Muscle of leg (tissue), 11 donors: ENCODE measurements around the gene SNX25. TPM values are rescaled to one million over a fixed set of nuclear protein-coding genes. Genes with fewer than 3 reads are reported as not detected.
A peak's percentile ranks its signal among the peaks of the same experiment; 100 is the strongest.

Source experiments
- DNase-seq: peaks from one replicate; pipeline ENCODE4 v3.0.0; 2013
- H3K27ac ChIP-seq: one replicate; pipeline ENCODE4 v1.5.1; 2013; ENCODE audit warnings: mild to moderate bottlenecking, low read length, control low read depth
- H3K27me3 ChIP-seq: one replicate; pipeline ENCODE4 v1.6.1; 2013; ENCODE audit warnings: low read length; ENCODE audit not compliant: control insufficient read depth, insufficient read depth
- H3K36me3 ChIP-seq: one replicate; pipeline ENCODE4 v1.6.1; 2013; ENCODE audit warnings: low read length; ENCODE audit not compliant: control insufficient read depth, insufficient read depth
- H3K4me1 ChIP-seq: one replicate; pipeline ENCODE4 v1.6.1; 2013; ENCODE audit warnings: low read length; ENCODE audit not compliant: control insufficient read depth, insufficient read depth
- H3K4me3 ChIP-seq: one replicate; pipeline ENCODE4 v1.5.1; 2013; ENCODE audit warnings: low read length, control low read depth
- H3K9me3 ChIP-seq: replicated peaks from 2 replicates; pipeline ENCODE4 v1.6.1; 2013; ENCODE audit warnings: low read depth, low read length; ENCODE audit not compliant: control insufficient read depth
- WGBS: methylation state at CpG from one replicate; pipeline ENCODE4 v1.1.5; 2013; ENCODE audit warnings: missing lambda C conversion rate; ENCODE audit not compliant: insufficient coverage; 5-methylcytosine and 5-hydroxymethylcytosine counted together
- polyA plus RNA-seq, 8 donors: library from polyadenylated mRNA; unstranded; fragments of 120-200 nt; gene quantifications; one replicate each; pipeline versions ENCODE4 v1.2.1 to v1.2.3, GENCODE V29; 2013; ENCODE audit warnings: inconsistent platforms in 1 of 8, low replicate concordance in 1 of 8; ENCODE audit not compliant: insufficient read length in 8 of 8, insufficient read depth in 1 of 8
- total RNA-seq: library from RNA; stranded (reverse); fragments of 120-200 nt; gene quantifications from one replicate; pipeline ENCODE4 v1.2.4, GENCODE V29; 2013

SNX25 gene
- total and polyA plus RNA-seq, 9 donors = 7.0 to 14.6 (median 8.2) TPM

DNA sequence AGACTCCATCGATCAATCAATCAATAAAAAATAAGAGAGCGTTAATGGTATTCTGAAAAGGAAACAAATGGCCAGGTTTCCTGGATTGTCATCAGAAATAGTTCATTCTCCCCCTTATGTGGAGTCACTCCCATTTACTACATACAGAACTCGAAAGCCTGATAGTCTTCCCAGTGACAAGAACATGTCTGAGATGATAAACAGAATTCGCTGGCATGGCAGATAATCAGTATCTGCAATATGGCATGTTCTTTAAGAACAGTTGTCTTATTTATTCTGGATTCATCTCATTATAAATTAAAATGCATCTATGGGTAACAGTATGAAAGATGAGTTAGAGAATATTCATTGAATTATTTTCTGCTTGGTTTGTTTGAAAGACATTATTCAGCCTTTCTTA, 124.9 kb downstream of the SNX25 start:
- H3K4me3 ChIP-seq = no peak overlapping the region
- peaks cover 3% of the 10 kb centered on the region for H3K9me3 ChIP-seq
- H3K27me3 ChIP-seq = no peaks in the 10 kb centered on the region
- no CpG with 5 or more reads among the region's 4 CpGs for WGBS
- no peaks in the 10 kb centered on the region for H3K36me3 ChIP-seq
- no peak for DNase-seq
- H3K27ac ChIP-seq = no peak overlapping the region
- no peaks in the 10 kb centered on the region for H3K4me1 ChIP-seq

DNA sequence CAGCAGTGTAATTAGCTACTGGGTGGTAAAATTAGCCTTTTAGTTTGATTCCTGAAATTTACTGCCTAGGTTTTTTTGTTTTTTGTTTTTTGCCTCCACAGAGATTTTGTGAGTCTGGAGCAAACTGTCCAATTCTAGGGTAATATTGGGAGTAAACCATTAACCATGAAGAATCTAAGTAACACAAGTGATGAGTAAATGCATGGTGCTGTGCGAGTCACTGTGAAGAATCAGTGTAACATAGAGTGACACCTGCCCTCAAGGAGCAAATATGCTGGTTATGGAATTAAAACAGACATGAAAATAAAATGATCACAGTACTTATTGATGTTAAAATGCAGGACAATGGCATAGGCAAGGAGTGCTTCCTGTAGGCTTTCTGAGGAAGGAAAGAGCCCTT, 126.2 kb downstream of the SNX25 start:
- Histone ChIP-seq H3K27ac (no peak overlapping the region), H3K4me1 (no peaks in the 10 kb centered on the region), H3K4me3 (no peak overlapping the region), H3K9me3 (peaks cover 3% of the 10 kb centered on the region), H3K27me3 (no peaks in the 10 kb centered on the region), H3K36me3 (no peaks in the 10 kb centered on the region)
- no peak for DNase-seq
- 100% methylated on average over 1 of the region's 1 CpG for WGBS

DNA sequence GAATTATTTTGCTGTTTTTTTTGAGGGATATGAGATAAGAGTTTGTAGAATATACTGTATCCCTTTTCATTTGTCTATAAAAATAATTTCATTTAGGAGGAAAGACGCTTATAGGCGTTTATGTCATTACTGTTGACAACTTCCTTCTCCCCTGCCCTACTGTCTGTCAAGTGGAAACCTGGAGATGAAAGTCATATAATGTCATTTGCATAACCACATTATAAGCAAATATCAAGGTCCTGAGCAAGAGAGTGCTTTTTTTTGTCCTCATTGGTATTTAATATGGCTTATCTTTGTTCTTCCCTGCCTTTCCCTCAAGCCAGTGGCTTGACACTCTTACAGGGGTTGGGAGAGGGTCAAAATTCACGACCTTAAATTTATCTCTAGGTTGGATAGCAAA, 130.5 kb downstream of the SNX25 start:
- Histone ChIP-seq H3K27ac (no peak overlapping the region), H3K9me3 (peaks cover 3% of the 10 kb centered on the region), H3K4me3 (no peak overlapping the region), H3K27me3 (no peaks in the 10 kb centered on the region), H3K4me1 (peaks cover 4% of the 10 kb centered on the region), H3K36me3 (peaks cover 3% of the 10 kb centered on the region)
- WGBS = 83% methylated on average over 1 of the region's 3 CpGs
- no peak for DNase-seq

DNA sequence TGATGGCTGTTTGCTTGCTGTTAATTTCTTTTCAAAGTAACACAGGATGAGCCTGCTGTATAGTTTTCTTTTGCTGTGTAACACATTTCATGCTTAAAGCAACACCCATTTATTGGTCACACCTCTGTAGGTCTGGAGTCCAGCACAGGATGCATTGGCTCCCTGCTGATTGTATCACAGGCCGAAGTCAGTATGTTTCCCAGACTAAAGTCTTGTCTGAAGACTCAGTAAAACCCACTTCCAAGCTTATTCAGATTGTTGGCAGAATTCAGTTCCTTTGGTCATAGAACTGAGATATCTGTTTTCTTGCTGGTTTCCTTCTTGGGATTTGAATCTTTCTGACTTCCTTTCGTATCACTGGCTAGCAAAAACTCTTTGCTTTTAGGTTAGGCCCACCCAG, 132.0 kb downstream of the SNX25 start:
- no peak for DNase-seq
- 60% methylated on average over 1 of the region's 2 CpGs for WGBS
- peaks cover 3% of the 10 kb centered on the region for H3K9me3 ChIP-seq

DNA sequence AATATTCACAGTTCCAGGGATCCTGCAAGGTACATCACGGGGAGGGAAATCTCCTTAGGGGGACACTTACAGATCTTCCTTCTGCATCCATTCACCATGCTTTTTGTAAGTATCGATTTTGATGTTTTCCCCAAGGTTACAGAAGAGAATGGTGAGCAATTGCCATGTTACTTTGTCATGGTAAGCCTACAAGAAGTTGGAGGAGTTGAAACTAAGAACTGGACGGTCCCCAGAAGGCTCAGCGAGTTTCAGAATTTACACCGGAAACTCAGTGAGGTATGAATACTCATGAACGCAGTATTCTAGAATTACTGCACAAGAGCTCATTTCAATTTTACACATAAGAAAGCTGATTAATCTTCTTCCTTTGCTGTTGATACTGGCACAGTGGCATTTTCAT, 132.4 kb downstream of the SNX25 start:
- no CpG with 5 or more reads among the region's 6 CpGs for WGBS

More for the DNA sequence above, 132.0 kb downstream of the SNX25 start:
- Histone ChIP-seq H3K4me3 (no peak overlapping the region), H3K36me3 (peaks cover 3% of the 10 kb centered on the region), H3K27ac (no peak overlapping the region), H3K27me3 (no peaks in the 10 kb centered on the region), H3K4me1 (peaks cover 4% of the 10 kb centered on the region)

DNA sequence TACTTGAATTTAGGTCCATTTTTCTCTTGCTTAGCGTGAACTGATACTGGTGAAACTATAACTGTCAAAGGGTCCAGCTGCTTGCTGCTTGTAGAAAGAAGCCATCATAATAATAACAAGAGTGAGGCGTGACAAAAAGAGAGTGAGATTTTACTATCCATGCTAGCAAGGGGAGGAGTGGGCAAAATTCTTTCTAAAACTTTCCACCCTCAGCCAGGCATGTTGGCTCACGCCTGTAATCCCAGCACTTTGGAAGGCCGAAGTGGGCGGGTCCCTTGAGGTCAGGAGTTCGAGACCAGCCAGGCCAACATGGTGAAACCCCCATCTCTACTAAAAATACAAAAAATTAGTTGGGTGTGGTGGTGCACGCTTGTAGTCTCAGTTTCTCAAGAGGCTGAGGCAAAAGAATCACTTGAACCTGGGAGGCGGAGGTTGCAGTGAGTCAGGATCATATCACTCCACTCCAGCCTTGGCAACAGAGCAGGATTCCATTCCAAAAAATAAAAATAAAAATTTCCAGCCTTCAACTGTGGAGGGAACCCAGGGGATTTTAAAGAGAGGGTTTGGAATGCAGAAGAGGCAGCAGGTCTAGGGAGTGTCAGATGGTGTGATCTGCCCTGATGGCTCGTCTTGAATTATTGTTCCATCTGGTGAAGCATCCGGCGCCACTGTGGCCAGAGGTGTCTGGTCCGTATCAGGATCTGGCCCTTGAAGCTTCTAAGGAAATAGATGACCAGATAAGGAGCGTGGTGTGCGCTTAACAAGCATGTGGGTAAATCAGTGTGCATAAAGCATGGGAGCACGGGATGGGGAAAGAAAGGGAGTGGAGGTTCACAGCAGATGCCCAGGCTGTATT, 134.6 kb downstream of the SNX25 start:
- no peaks in the 10 kb centered on the region for H3K27me3 ChIP-seq
- peaks cover 4% of the 10 kb centered on the region for H3K4me1 ChIP-seq
- peak; percentile 32 for DNase-seq
- no peak overlapping the region for H3K4me3 ChIP-seq
- WGBS = 24% methylated on average over 7 of the region's 15 CpGs
- H3K36me3 ChIP-seq = peaks cover 5% of the 10 kb centered on the region
- peak overlapping the region; percentile 29 for H3K27ac ChIP-seq
- H3K9me3 ChIP-seq = no peaks in the 10 kb centered on the region

More for the DNA sequence above, 132.4 kb downstream of the SNX25 start:
- H3K4me1 ChIP-seq = peaks cover 4% of the 10 kb centered on the region
- H3K27me3 ChIP-seq = no peaks in the 10 kb centered on the region
- H3K36me3 ChIP-seq = peaks cover 3% of the 10 kb centered on the region
- no peak for DNase-seq
- no peak overlapping the region for H3K4me3 ChIP-seq
- peaks cover 3% of the 10 kb centered on the region for H3K9me3 ChIP-seq
- no peak overlapping the region for H3K27ac ChIP-seq

DNA sequence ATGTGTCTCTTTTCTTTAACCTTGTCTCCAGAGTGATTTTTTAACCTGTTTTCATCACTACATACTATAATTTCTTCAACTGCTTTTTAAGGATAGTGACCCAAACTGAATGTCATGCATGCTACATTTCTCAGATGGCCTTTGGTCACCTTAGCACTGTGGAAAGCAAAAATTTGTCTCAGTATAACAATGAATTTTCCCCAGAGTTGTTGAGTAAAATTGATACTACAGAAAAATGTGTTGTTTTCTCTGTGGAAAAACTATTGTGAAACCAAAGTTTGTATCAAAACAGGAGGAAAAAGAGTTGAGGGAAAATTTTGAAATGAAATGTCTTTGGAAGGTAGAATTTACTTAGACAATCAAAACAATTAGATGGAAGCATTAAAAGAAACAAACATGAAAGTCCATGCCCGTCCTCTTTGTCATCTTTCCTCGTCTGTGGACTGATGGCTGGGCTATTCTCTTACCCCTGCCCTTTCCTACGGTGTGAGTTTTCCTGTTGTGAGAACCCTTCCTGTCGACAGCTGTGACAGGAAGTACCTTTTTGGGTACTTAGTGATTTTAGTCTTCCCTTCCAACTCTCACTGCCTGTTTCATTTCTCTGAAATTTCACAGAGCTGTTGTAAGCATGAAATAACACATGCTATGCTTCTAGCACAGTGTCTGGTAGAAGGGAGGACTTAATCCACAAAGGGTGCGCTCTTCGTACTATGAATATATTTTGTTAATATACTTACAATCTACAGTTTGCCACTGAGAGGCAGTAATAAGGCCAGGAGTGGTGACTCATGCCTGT, 135.5 kb downstream of the SNX25 start:
- no peak overlapping the region for H3K4me3 ChIP-seq
- no peaks in the 10 kb centered on the region for H3K27me3 ChIP-seq
- no peak for DNase-seq
- H3K9me3 ChIP-seq = no peaks in the 10 kb centered on the region
- peaks cover 4% of the 10 kb centered on the region for H3K4me1 ChIP-seq
- peaks cover 5% of the 10 kb centered on the region for H3K36me3 ChIP-seq
- H3K27ac ChIP-seq = peak overlapping the region; percentile 29
- WGBS = no CpG with 5 or more reads among the region's 6 CpGs

DNA sequence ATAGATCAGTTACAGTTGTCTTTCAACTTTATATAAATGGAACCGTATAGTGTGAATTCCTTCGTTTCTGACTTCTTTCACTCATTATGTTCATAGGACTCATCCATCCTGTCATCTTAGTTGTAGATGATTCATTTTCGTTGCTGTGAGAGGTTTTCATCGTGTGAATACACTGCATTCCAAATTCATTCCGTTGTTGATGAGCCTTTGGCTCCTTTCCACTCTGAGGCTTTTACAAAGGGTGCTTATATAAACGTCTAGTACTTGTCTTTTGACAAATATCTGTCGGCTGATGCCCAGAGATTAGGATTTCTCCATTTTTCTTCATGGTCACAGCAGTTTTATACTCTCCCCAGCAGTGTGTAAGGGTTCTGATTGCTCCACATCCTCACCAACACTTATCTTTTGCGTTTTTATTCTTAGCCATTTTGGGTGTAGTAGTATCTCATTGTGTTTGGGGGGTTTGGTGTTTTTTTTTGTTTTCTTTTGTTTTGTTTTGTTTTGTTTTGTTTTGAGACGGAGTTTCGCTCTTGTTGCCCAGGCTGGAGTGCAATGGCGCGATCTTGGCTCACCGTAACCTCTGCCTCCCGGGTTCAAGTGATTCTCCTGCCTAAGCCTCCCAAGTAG, 137.7 kb downstream of the SNX25 start:
- no peak for DNase-seq
- WGBS = 87% methylated on average over 6 of the region's 14 CpGs
- H3K27ac ChIP-seq = no peak overlapping the region
- H3K36me3 ChIP-seq = peaks cover 7% of the 10 kb centered on the region
- H3K9me3 ChIP-seq = no peaks in the 10 kb centered on the region
- H3K4me1 ChIP-seq = peaks cover 4% of the 10 kb centered on the region
- H3K27me3 ChIP-seq = no peaks in the 10 kb centered on the region
- no peak overlapping the region for H3K4me3 ChIP-seq

DNA sequence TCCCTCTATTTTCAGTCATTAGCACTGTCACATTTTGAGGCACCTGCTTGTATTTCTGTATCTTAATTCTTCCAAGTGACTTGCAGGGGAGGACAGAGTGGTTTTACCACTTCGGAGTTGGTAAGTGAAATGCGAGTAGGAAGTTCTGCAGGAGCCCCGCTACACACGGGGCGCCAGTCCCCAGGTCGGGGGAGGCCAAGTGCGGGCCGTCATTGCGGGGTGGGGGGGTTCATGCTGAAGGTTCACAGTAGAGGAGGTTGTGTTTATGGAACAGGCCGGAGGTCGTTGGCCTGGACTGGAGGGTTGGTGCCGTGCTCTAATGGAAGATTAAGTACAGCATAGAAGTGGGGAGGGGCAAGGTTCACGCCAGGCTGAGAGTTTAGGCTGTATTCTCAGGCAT, 142.3 kb downstream of the SNX25 start:
- H3K9me3 ChIP-seq = no peaks in the 10 kb centered on the region
- H3K4me1 ChIP-seq = no peaks in the 10 kb centered on the region
- no peaks in the 10 kb centered on the region for H3K27me3 ChIP-seq
- DNase-seq = no peak
- peaks cover 11% of the 10 kb centered on the region for H3K36me3 ChIP-seq
- no peak overlapping the region for H3K4me3 ChIP-seq
- 85% methylated on average over 13 of the region's 13 CpGs for WGBS
- no peak overlapping the region for H3K27ac ChIP-seq

DNA sequence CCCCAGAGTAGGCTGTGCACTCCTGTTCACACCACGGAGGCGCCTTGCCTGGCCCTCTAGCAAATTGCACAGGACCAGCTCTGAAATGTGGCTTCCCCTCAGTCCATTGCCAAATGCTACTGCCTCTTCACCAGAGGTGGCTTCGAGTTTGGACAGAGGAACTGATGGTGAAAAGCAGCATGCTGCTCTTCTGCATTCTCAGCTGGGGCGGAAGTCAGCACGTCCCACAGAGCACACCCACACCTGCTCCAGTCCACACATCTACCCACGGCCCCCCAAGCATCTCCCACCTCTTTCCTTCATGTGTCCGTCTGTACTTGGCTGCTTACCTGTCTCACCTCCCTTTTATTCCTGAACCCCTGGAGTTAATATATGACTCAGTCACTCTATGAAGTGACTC, 142.8 kb downstream of the SNX25 start:
- Histone ChIP-seq H3K36me3 (peaks cover 8% of the 10 kb centered on the region), H3K9me3 (no peaks in the 10 kb centered on the region), H3K27me3 (no peaks in the 10 kb centered on the region), H3K4me3 (no peak overlapping the region), H3K4me1 (no peaks in the 10 kb centered on the region), H3K27ac (no peak overlapping the region)
- no peak for DNase-seq
- WGBS = 85% methylated on average over 7 of the region's 7 CpGs
